Transverse colon (tissue), 4 donors: ENCODE results near the gene CTF1. TPM values are rescaled to one million over a fixed set of nuclear protein-coding genes. Genes with fewer than 3 reads are reported as not detected.
A peak's percentile ranks its signal among the peaks of the same experiment; 100 is the strongest.

Experiments
- DNase-seq: peaks from one replicate; pipeline ENCODE4 v3.0.0-alpha.2; 2019
- H3K27ac ChIP-seq, 4 donors: fragments of 200-600 bp; sonication (generic); 2 replicates each; pipeline ENCODE4 v1.5.1; 2016 to 2018; ENCODE audit warnings: inconsistent platforms in 4 of 4
- H3K27me3 ChIP-seq: fragments of 200-600 bp; sonication (generic); 2 replicates; pipeline ENCODE4 v1.5.1; 2017; ENCODE audit warnings: inconsistent platforms
- H3K36me3 ChIP-seq, 4 donors: fragments of 200-600 bp; sonication (generic); 2 replicates each; pipeline ENCODE4 v1.5.1; 2017 to 2019; ENCODE audit warnings: inconsistent platforms in 4 of 4
- H3K4me1 ChIP-seq, 4 donors: fragments of 200-600 bp; sonication (generic); 2 replicates each; pipeline ENCODE4 v1.5.1; 2017 to 2020; ENCODE audit warnings: inconsistent platforms in 4 of 4
- H3K4me3 ChIP-seq, 4 donors: fragments of 200-600 bp; sonication (generic); 1 replicate in 1 of 4; 2 replicates in 3 of 4; pipeline versions ENCODE4 v1.5.1 to v1.6.1; 2017 to 2019; ENCODE audit warnings: inconsistent platforms in 4 of 4
- H3K9me3 ChIP-seq, 2 donors: fragments of 200-600 bp; sonication (generic); 2 replicates each; pipeline ENCODE4 v1.5.1; 2017 to 2019; ENCODE audit warnings: inconsistent platforms in 2 of 2
- EP300 ChIP-seq: sonication (generic); formaldehyde crosslinking; IDR thresholded peaks from one replicate; pipeline ENCODE4 v1.6.1; 2017; ENCODE audit warnings: antibody characterized with exemption, low read depth
- POLR2A ChIP-seq: fragments of 450-650 bp; IDR thresholded peaks from one replicate; pipeline ENCODE4 v1.6.1; 2016; ENCODE audit warnings: antibody characterized with exemption, mild to moderate bottlenecking, moderate library complexity
- POLR2AphosphoS5 ChIP-seq, 3 donors: sonication (generic); formaldehyde crosslinking; IDR thresholded peaks; one replicate each; pipeline ENCODE4 v1.6.1; 2016; ENCODE audit warnings: antibody characterized with exemption in 3 of 3
- WGBS, 2 donors: methylation state at CpG; one replicate each; pipeline ENCODE4 v1.1.5; 2018; ENCODE audit warnings: low coverage in 1 of 2; 5-methylcytosine and 5-hydroxymethylcytosine counted together
- in situ Hi-C, 4 donors: fragments of 200-750 bp; cut with MboI; loops; one replicate each; pipeline versions ENCODE4 v1.15.0 to v1.15.1; 2017; ENCODE audit warnings: low sequenced_read_pairs in 3 of 4, low pct_ligation_motif_present in 1 of 4, low pct_unique_long_range_greater_than_20kb in 1 of 4
- intact Hi-C: fragments of 100-400 bp; cut with DNase I; formaldehyde crosslinking; loops from one replicate; pipeline ENCODE4 v1.15.1; 2023; ENCODE audit warnings: low total_unique reads
- total RNA-seq, 4 donors: library from RNA; depleted of rRNA; stranded (reverse); fragments of >200 nt; gene quantifications; one replicate each; pipeline ENCODE4 v1.1.0, GENCODE V29; 2016
- TF ChIP-seq, protein P1 (sequence below), 5 experiments: fragments of 200-600 bp in 3 of 5; fragments of 450-650 bp in 2 of 5; sonication (generic) in 3 of 5; IDR thresholded peaks; 1 replicate in 2 of 5; 2 replicates in 3 of 5; pipeline ENCODE4 v1.5.1; 2016 to 2017; ENCODE audit warnings: antibody characterized with exemption in 5 of 5, inconsistent platforms in 3 of 5, mild to moderate bottlenecking in 2 of 5, moderate library complexity in 1 of 5

The CTF1 gene
- total RNA-seq, 4 donors from 2014 or later = 0.82 to 0.95 TPM; not detected in 2

DNA sequence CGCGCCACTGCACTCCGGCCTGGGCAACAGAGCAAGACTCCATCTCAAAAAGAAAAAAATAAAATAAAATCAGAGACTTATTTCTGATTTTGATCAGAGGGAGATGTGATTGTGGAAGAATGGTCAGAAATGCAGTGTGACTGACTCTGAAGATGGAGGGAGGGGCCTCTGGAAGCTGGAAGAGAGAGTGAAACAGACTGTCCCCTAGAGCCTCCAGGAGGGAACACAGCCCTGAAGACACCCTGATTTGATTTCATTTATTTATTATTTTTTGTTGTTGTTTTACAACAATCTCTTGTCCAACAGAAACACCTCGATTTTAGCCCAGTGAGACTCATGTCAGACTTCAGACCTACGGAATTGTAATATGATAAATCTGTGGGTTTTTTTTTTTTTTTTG lies 28.7 kb upstream of the CTF1 start:
- no peak overlapping the region for H3K27ac ChIP-seq
- WGBS, 2 donors = 90 to 94% methylated on average over 5 of the region's 5 CpGs
- intact Hi-C loops (no loop called here), in situ Hi-C loops (no loop called here)
- H3K4me1 ChIP-seq = no peaks in the 10 kb centered on the region
- no peak overlapping the region for H3K4me3 ChIP-seq
- no peak for DNase-seq
- no peaks in the 10 kb centered on the region for H3K27me3 ChIP-seq
- no peaks in the 10 kb centered on the region for H3K9me3 ChIP-seq
- H3K36me3 ChIP-seq = no peaks in the 10 kb centered on the region
- no peak for TF ChIP-seq EP300
- TF ChIP-seq, protein P1, sequence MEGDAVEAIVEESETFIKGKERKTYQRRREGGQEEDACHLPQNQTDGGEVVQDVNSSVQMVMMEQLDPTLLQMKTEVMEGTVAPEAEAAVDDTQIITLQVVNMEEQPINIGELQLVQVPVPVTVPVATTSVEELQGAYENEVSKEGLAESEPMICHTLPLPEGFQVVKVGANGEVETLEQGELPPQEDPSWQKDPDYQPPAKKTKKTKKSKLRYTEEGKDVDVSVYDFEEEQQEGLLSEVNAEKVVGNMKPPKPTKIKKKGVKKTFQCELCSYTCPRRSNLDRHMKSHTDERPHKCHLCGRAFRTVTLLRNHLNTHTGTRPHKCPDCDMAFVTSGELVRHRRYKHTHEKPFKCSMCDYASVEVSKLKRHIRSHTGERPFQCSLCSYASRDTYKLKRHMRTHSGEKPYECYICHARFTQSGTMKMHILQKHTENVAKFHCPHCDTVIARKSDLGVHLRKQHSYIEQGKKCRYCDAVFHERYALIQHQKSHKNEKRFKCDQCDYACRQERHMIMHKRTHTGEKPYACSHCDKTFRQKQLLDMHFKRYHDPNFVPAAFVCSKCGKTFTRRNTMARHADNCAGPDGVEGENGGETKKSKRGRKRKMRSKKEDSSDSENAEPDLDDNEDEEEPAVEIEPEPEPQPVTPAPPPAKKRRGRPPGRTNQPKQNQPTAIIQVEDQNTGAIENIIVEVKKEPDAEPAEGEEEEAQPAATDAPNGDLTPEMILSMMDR (IDR thresholded peaks at IDR 0.05) = no peak
- TF ChIP-seq POLR2A = no peak
- TF ChIP-seq POLR2AphosphoS5 (IDR thresholded peaks at IDR 0.05) = no peak

DNA sequence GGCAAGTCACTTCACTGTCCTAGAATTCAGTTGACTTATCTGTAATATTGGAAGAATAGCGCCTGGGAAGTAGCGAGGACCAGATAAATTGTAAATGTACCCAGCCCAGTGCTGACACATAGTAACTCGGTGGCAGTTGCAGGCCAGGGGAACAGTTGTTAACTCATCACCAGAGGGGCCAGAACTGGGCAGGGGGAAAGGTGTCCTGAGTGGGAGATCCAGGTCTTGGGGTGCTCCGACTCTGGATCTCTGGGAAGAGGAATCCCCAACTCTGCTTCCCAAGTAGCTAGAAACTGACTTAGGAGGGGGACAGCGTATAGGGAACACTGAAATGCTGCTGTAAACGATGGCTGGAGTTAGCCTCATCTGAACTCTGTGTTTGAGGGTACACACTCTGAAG lies 25.5 kb upstream of the CTF1 start:
- peaks cover 5 to 13% (median 8%) of the 10 kb centered on the region in 4 donors for H3K4me1 ChIP-seq
- in situ Hi-C loops = no loop called here
- no peaks in the 10 kb centered on the region for H3K9me3 ChIP-seq
- 90 to 100% methylated on average over 2 to 6 of the region's 6 CpGs for WGBS, 2 donors
- H3K27ac ChIP-seq = no peak overlapping the region
- H3K36me3 ChIP-seq = no peaks in the 10 kb centered on the region
- intact Hi-C loops = loop anchor here (5.0 kb wide), 1 partner anchor 59 kb away; no protein-coding TSS in a partner anchor
- H3K27me3 ChIP-seq = no peaks in the 10 kb centered on the region
- H3K4me3 ChIP-seq = no peak overlapping the region
- no peak for DNase-seq
- TF ChIP-seq POLR2A (no peak), EP300 (no peak), POLR2AphosphoS5 (IDR thresholded peaks at IDR 0.05) (no peak)
- TF ChIP-seq, protein P1 (IDR thresholded peaks at IDR 0.05) = no peak

DNA sequence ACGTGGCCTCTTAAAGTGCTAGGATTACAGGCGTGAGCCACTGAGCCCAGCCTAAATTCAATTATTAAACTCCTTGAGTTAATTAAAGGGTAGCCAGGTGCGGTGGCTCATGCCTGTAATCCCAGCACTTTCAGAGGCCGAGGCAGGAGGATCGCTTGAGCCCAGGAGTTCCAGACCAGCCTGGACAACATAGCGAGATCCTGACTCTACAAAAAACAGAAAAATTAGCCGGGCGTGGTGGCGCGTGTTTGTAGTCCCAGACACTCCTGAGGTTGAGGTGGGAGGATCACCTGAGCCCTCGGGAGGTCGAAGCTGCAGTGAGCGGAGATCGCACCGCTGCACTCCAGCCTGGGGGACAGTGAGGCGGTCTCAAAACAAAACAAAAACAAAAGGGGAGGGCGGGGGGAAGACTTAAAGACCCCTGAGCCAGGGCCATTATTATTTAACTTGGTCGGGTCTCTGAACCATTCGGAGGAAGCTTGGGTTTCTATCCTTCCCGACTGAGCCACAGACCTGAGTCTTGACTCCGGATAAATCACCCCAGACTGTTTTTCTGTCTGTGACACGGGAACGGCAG lies 22.1 kb upstream of the CTF1 start:
- in situ Hi-C loops = no loop called here
- Histone ChIP-seq H3K4me1 (peaks cover 17 to 34% (median 24%) of the 10 kb centered on the region in 4 donors), H3K27me3 (no peaks in the 10 kb centered on the region), H3K9me3 (no peaks in the 10 kb centered on the region), H3K27ac (peak overlapping the region; percentile 95 to 98 (median 97)), H3K36me3 (no peaks in the 10 kb centered on the region), H3K4me3 (peak overlapping the region; percentile 71 to 85 (median 74))
- intact Hi-C loops = loop anchor here (5.0 kb wide), 1 partner anchor 62 kb away; no protein-coding TSS in a partner anchor
- 9 to 19% methylated on average over 12 to 23 of the region's 23 CpGs for WGBS, 2 donors
- no peak for TF ChIP-seq EP300
- TF ChIP-seq, protein P1 (IDR thresholded peaks at IDR 0.05) = no peak
- no peak for TF ChIP-seq POLR2AphosphoS5 (IDR thresholded peaks at IDR 0.05)
- TF ChIP-seq POLR2A = no peak
- DNase-seq = peak; percentile 20

DNA sequence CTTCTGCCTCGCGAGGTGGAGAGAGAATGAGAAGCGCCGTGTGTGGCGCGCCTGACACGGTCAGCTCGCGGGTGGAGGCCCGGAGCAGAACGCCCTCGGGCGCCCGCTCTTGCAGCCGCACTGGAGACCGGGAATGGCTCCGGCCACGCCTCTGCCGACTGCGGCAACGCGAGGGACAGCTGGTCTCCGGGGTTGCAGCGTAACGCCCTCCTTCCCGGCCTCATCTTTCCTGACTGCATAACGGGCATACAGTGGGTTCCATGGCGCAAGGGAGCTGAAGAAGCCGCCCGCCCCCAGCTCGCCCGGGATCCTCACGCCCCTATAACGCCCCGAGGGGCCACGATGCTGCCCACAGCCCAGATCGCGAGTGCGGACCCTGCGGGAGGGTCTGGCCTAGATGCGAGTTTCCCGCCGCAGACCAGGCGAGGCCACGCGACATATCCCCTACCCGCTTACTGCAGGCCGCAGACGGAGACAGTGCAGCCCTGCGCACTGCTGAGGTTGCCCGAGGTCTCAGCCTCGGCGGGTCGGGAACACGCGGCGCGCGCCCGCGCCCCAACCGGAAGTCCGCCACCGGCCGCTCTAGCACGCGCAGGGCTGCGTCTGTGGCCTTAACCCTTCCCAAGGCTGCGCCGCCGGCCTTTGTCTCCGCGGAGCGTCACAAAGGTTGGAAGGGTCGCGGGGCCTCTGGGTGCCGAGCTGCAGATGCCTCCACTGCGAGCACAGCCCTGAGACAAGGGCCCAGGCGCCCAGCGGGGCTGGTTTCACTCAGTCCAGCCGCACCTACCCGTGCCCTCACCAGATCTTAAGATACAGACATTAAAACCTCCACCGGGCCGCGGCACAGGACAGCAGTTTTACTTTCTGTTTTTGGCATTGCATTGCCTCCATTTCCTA lies 21.3 kb upstream of the CTF1 start:
- TF ChIP-seq, protein P1 (IDR thresholded peaks at IDR 0.05) = peak in 1 of 5 experiments; percentile 14
- TF ChIP-seq EP300 (no peak), POLR2A (peak; percentile 94), POLR2AphosphoS5 (IDR thresholded peaks at IDR 0.05) (peak; percentile 94 to 95 (median 94))
- intact Hi-C loops = loop anchor here (5.0 kb wide), 1 partner anchor 63 kb away; no protein-coding TSS in a partner anchor

More for the DNA sequence above, 21.3 kb upstream of the CTF1 start:
- 1% methylated on average over 58 of the region's 85 CpGs; no CpG with 5 or more reads in 1 of the 2 donors for WGBS, 2 donors
- H3K27ac ChIP-seq = peak overlapping the region; percentile 95 to 98 (median 97)
- no peaks in the 10 kb centered on the region for H3K9me3 ChIP-seq
- no peaks in the 10 kb centered on the region for H3K27me3 ChIP-seq
- H3K4me3 ChIP-seq = peak overlapping the region; percentile 71 to 85 (median 74)
- H3K36me3 ChIP-seq = no peaks in the 10 kb centered on the region
- peak; percentile 93 for DNase-seq
- peaks cover 17 to 34% (median 24%) of the 10 kb centered on the region in 4 donors for H3K4me1 ChIP-seq
- in situ Hi-C loops = no loop called here
